Measurements from ENCODE around the gene PTPRT.

The PTPRT gene

DNA sequence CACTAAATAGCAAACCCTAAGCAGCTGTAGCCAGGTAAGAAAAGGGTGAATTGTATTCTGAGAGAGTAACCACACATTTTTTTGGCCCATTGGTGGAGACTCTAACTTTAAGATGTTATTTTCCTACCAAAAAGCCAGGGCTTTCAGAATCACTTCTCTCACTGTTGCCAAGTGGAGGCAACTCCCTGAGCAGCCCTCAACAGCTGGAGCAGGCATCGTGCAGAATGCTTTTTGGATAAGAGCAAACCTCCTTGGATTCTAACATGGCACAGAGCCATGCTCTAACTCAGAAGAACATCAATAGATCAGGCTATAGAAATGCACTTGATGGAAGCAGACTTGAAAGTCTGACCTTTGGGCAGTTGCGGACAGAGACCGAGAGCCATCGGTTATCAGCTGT lies 849.3 kb downstream of the PTPRT start:
- FAIRE-seq (no peak), DNase-seq (ENCODE audit: insufficient read length) (no peak)
- no peak for TF ChIP-seq POLR2AphosphoS5 (IDR thresholded peaks at IDR 0.05; ENCODE audit: low read depth, low read length)

DNA sequence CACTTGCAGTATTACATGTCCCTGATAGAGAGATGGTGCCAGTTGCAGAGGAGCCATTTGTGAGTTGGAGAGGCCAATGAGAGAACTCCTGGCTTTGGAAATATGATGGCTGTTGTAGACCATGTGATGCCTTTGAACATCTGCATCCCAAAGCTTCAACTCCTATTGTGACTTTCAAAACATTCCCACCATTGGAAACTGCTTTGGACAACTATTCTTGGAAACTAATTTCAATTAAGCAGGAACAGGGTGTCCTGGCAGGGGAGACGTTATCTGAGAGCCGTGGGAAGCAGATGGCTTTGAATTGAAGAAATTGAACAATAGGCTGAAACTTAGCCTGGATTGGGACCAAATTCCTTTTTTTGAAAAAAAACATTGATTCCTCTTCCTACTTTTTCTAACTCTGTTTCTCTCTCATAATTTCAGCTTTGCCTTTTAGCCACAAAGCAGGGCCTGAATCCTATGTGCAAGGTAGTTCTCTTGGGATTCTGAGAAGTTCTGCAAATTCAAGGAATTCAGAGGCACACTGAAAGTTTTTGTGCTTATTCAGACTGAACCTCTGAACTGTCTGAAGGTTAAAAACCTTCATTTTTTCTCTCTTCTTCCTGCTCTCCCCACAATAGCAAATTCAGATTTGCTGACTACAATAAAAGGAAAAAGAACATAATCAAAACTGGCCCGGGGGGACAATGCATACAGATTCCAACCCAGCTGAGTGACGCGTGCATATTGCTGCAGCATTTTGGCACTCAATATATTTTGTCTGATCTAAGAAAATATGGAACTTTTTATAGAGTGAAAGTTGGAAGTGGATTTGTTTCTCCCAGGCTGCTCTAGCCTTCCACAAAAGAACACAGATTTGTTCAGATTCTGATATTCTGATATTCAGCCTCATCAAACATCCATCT lies 851.2 kb downstream of the PTPRT start:
- FAIRE-seq, result no peak
- TF ChIP-seq POLR2AphosphoS5 (IDR thresholded peaks at IDR 0.05; ENCODE audit: low read depth, low read length) (no peak), POLR2A (IDR thresholded peaks at IDR 0.05; ENCODE audit: low read depth, low read length) (no peak), TAF1 (IDR thresholded peaks at IDR 0.05; ENCODE audit: borderline replicate concordance, low read depth, low read length) (no peak)
- DNase-seq (ENCODE audit: insufficient read length), result no peak

GRCh38 chr20:42336576-42336975 lies 853.1 kb downstream of the PTPRT start:
- no peak for TF ChIP-seq POLR2AphosphoS5 (IDR thresholded peaks at IDR 0.05; ENCODE audit: low read depth, low read length)
- no peak for TF ChIP-seq POLR2A (IDR thresholded peaks at IDR 0.05; ENCODE audit: low read depth, low read length)
- TF ChIP-seq TAF1 (IDR thresholded peaks at IDR 0.05; ENCODE audit: borderline replicate concordance, low read depth, low read length), result no peak
- FAIRE-seq (no peak), DNase-seq (ENCODE audit: insufficient read length) (no peak)

GRCh38 chr20:42319252-42320013 lies 870.3 kb downstream of the PTPRT start:
- FAIRE-seq (no peak), DNase-seq (ENCODE audit: insufficient read length) (no peak)
- TF ChIP-seq TAF1 (IDR thresholded peaks at IDR 0.05; ENCODE audit: borderline replicate concordance, low read depth, low read length) (no peak), POLR2AphosphoS5 (IDR thresholded peaks at IDR 0.05; ENCODE audit: low read depth, low read length) (no peak), POLR2A (IDR thresholded peaks at IDR 0.05; ENCODE audit: low read depth, low read length) (no peak)

DNA sequence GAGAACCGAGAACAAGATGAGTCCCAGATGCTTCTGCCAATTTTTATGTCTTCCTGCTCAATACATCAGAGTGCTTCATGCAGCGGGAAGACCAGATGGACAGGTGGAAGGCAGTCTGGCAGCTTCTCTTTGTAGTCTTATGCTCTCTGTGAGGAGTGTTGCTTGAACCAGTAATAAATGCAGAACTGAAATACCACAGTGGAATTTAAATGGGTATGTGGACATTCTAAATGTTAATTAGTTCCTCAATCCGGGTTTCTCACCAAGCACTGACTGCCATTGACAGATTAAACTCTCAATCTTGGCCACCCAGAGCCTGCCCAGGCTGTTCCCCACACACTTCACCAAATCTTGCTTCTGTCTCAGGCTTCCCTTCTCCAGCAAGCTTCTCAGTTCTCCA lies 876.0 kb downstream of the PTPRT start:
- FAIRE-seq, result no peak
- no peak for DNase-seq (ENCODE audit: insufficient read length)
- TF ChIP-seq POLR2AphosphoS5 (IDR thresholded peaks at IDR 0.05; ENCODE audit: low read depth, low read length) (no peak), POLR2A (IDR thresholded peaks at IDR 0.05; ENCODE audit: low read depth, low read length) (no peak), TAF1 (IDR thresholded peaks at IDR 0.05; ENCODE audit: borderline replicate concordance, low read depth, low read length) (no peak)

DNA sequence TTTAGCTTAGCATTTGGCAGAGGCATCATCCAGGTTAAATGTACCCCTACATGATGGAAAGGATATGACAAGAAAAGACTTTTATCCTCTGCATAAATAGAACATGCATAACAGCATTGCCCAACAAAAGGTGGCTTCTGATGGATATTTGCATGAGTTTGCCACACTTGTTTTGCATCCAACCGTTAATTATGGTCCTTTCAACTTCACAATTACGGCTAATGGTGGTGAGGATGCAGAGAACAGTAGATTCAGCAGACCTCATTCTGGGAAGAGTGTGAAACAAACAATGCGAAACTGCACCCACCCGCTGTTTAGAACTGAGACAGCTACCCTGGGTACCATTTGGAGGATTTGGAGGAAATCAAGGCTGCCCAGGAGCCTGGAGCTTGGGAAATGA lies 880.7 kb downstream of the PTPRT start:
- FAIRE-seq (no peak), DNase-seq (ENCODE audit: insufficient read length) (no peak)
- TF ChIP-seq POLR2AphosphoS5 (IDR thresholded peaks at IDR 0.05; ENCODE audit: low read depth, low read length) (no peak), TAF1 (IDR thresholded peaks at IDR 0.05; ENCODE audit: borderline replicate concordance, low read depth, low read length) (no peak), POLR2A (IDR thresholded peaks at IDR 0.05; ENCODE audit: low read depth, low read length) (no peak)

DNA sequence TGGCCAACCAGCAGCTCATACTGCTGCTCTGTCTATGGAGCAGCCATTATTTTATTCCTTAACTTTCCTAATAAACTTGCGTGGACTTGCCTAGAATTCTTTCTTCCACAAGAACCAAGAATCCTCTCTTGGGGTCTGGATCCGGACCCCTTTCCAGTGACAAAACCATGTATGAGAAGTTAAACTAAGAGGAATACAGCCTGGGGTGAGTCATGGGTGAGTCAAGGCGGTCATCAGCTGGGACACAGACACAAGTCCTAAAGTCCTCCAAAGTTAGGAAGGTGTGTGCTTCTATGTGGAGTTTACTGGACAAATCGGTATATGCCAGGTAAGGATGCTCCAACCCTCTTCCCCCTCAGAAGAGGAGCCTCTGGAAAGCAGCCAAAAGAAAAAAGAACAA lies 881.5 kb downstream of the PTPRT start:
- no peak for TF ChIP-seq POLR2AphosphoS5 (IDR thresholded peaks at IDR 0.05; ENCODE audit: low read depth, low read length)
- TF ChIP-seq TAF1 (IDR thresholded peaks at IDR 0.05; ENCODE audit: borderline replicate concordance, low read depth, low read length), result no peak
- DNase-seq (ENCODE audit: insufficient read length) (no peak), FAIRE-seq (no peak)

GRCh38 chr20:42295592-42295991 lies 894.1 kb downstream of the PTPRT start:
- DNase-seq (ENCODE audit: insufficient read length) (no peak), FAIRE-seq (no peak)
- TF ChIP-seq POLR2A (IDR thresholded peaks at IDR 0.05; ENCODE audit: low read depth, low read length) (no peak), TAF1 (IDR thresholded peaks at IDR 0.05; ENCODE audit: borderline replicate concordance, low read depth, low read length) (no peak), POLR2AphosphoS5 (IDR thresholded peaks at IDR 0.05; ENCODE audit: low read depth, low read length) (no peak)

DNA sequence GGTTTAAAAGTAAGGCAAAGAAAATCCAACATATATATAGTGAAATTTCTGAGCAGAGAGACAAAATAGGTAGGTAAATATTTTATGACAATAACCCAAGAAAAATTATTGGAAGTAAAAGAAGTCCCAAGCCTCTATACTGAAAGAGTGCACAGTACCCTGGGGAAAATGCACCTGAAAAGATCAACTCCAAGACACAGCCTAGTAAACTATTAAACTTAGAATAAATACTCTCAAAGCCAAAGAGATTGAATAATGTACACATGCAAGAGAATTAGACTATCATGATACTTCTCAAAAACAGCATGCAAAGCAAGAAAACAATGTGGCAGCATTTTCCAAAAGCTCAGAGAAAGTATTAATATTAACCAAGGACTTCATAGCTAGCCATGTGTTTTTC lies 894.7 kb downstream of the PTPRT start:
- TF ChIP-seq TAF1 (IDR thresholded peaks at IDR 0.05; ENCODE audit: borderline replicate concordance, low read depth, low read length), result no peak
- no peak for TF ChIP-seq POLR2A (IDR thresholded peaks at IDR 0.05; ENCODE audit: low read depth, low read length)
- FAIRE-seq (no peak), DNase-seq (ENCODE audit: insufficient read length) (no peak)

- no peak for FAIRE-seq
These were observed 907.9 kb downstream of the PTPRT start for GRCh38 chr20:42281801-42282200.

DNA sequence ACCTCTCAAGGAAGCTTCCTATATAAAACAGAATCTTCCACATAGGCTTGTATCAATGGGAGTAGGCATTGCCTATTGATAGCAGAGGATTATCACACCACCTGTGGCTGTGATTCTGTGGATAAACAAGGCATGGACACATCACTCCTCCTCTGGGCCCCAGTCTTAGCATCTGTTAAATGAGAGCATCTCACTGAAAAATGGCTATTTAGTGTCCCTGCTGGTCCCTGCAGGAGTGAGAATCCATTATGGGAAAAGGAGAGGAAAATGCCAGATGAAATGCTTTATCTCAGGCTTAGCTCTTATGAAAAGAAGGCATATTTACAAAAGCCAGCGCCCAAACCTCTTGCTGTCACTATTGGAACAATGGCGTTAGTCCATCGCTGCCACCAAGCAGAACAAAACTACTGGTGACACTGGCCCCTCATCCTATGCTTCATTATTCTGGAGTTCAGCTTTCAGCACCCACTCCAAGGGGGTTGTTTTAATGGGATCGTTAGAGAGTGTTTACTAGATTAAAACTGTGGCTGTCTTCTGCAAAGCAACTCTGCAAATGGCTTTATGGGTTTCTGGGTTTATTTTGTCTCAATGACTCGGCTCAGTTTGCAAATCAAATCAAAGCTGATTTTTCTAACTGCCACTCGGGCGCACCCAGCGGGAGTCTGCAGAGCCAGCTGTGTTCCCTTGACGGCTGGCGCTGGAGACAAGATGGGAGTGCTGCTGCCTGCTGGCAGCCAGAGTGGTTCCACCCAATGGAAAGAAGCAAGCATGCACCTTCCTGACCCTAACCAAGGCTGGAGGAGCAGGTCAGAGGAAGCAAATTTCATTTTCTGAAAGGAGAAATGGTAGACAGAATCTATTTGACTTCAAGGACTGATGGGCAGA lies 912.7 kb downstream of the PTPRT start:
- no peak for TF ChIP-seq POLR2AphosphoS5 (IDR thresholded peaks at IDR 0.05; ENCODE audit: low read depth, low read length)
- TF ChIP-seq TAF1 (IDR thresholded peaks at IDR 0.05; ENCODE audit: borderline replicate concordance, low read depth, low read length), result no peak
- no peak for TF ChIP-seq POLR2A (IDR thresholded peaks at IDR 0.05; ENCODE audit: low read depth, low read length)
- FAIRE-seq (no peak), DNase-seq (ENCODE audit: insufficient read length) (no peak)

More at GRCh38 chr20:42281801-42282200, 907.9 kb downstream of the PTPRT start:
- no peak for DNase-seq (ENCODE audit: insufficient read length)
- TF ChIP-seq TAF1 (IDR thresholded peaks at IDR 0.05; ENCODE audit: borderline replicate concordance, low read depth, low read length) (no peak), POLR2AphosphoS5 (IDR thresholded peaks at IDR 0.05; ENCODE audit: low read depth, low read length) (no peak), POLR2A (IDR thresholded peaks at IDR 0.05; ENCODE audit: low read depth, low read length) (no peak)

Data from GM12892 (cell line).